ENCODE data around the gene DDI2. TPM values are rescaled to one million over a fixed set of nuclear protein-coding genes. Genes with fewer than 3 reads are reported as not detected.

The DDI2 gene
- total and polyA plus RNA-seq, 10 of the 15 experiments (the other 5 are each of a cell fraction or from before 2014, with no cell fraction given), result 3.3 to 33.1 (median 11.6) TPM

DNA sequence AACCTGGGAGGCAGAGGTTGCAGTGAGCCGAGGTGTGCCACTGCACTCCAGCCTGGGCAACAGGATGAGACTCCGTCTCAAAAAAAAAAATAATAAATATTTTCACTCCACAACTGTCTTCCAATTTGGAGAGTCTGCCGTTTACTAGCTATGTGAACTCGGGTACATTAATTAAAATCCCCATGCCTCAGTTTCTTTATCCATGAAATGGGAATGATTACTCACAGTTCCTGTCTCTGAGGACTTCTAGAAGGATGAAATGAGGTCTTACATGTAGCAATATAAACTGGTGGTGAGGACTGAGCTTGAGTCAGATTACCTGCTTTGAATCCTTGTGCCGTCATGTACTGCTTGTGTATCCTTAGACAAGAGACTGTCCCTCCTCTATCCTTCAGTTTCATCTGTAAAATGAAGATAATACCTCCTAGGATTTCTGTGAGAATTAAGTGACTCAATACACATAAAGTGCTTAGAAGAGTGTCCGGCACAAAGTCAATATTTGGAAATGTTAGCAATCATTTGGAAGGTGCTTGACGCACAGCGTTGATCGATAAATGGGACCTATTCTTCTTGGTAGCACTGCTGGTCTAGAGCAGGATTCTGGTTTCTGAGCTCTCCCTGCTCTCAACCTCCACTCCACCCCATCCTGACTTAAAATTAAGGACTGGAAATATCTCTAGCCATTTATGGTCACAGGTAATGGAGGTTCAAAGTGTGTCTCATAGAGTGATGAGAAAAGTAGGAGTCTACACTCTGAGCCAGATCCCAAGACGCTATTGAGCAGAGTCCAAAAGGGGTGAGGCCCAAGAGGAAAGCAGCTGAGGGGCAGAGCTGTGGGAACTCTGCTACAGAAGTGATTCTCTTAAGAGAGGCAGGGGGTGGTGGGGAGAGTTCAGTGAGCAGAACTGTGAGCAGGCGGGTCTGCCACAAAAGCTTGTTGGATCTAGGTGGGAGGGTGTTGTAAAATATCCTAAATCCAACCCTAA lies 11.6 kb upstream of the DDI2 start:
- no peak for DNase-seq (ENCODE audit: low read depth, low spot score)
- Histone ChIP-seq H2AFZ (ENCODE audit: control insufficient read depth, low read depth, low read length) (no peak overlapping the region), H3K4me1 (ENCODE audit: control insufficient read depth, insufficient read depth, low read length) (peaks cover 6% of the 10 kb centered on the region), H4K20me1 (ENCODE audit: control insufficient read depth, insufficient read depth) (no peaks in the 10 kb centered on the region), H3K9me3 (replicated peaks; ENCODE audit: control insufficient read depth, insufficient read depth, low read length) (peaks cover 3% of the 10 kb centered on the region; the same call in 2 of the 3 replicates), H3K4me3 (no peak overlapping the region), H3K9ac (ENCODE audit: control insufficient read depth, insufficient read depth, low read length) (no peak overlapping the region), H3K79me2 (ENCODE audit: control insufficient read depth, insufficient read depth, low read length) (no peaks in the 10 kb centered on the region), H3K36me3 (ENCODE audit: control insufficient read depth in 2 of 2, insufficient read depth in 2 of 2, low read length in 1 of 2) (no peaks in the 10 kb centered on the region), H3K27me3 (replicated peaks in 1 of 2; ENCODE audit: control insufficient read depth in 2 of 2, insufficient read depth in 2 of 2, low read length in 1 of 2) (no peaks in the 10 kb centered on the region), H3K4me2 (ENCODE audit: control insufficient read depth, insufficient read depth) (no peak overlapping the region), H3K27ac (ENCODE audit: control insufficient read depth, insufficient read depth) (no peak overlapping the region)
- ChIA-PET CTCF (interaction anchor here (1.0 kb wide), 1 partner anchor 10 kb away, joined by 3 read pairs; no protein-coding TSS in a partner anchor), RAD21 (ENCODE audit: unreplicated experiment) (no interaction called here), SMC1A (ENCODE audit: uncharacterized antibody, unreplicated experiment) (interaction anchor here (1.3 to 1.8 kb wide), 2 partner anchors 12 to 26 kb away, joined by 3 to 5 read pairs; no protein-coding TSS in a partner anchor), POLR2A (interaction anchor here (0.9 kb wide), 1 partner anchor 24 kb away, joined by 3 read pairs; no protein-coding TSS in a partner anchor)
- no TSS peak for BruUV-seq (replicated peaks)
- no peak for ATAC-seq
- WGBS (ENCODE audit: insufficient coverage, insufficient replicate concordance, low lambda C conversion rate, missing lambda C conversion rate), result 65% methylated on average over 11 of the region's 11 CpGs
- in situ Hi-C loops (cut with MboI), result no loop called here
- FAIRE-seq, result no peak
- intact Hi-C loops (cut with micrococcal nuclease; ENCODE audit: unreplicated experiment), result no loop called here
- no peak for TF ChIP-seq TCF3 (IDR thresholded peaks at IDR 0.05; ENCODE audit: borderline replicate concordance, insufficient read depth, low read depth, low read length)
- TF ChIP-seq WRNIP1 (IDR thresholded peaks at IDR 0.05; ENCODE audit: borderline replicate concordance, low read depth, low read length), result no peak
- TF ChIP-seq MYC (IDR thresholded peaks at IDR 0.05; ENCODE audit: insufficient read depth, insufficient read length, insufficient replicate concordance, low read length, severe bottlenecking), result no peak
- TF ChIP-seq, protein P1, sequence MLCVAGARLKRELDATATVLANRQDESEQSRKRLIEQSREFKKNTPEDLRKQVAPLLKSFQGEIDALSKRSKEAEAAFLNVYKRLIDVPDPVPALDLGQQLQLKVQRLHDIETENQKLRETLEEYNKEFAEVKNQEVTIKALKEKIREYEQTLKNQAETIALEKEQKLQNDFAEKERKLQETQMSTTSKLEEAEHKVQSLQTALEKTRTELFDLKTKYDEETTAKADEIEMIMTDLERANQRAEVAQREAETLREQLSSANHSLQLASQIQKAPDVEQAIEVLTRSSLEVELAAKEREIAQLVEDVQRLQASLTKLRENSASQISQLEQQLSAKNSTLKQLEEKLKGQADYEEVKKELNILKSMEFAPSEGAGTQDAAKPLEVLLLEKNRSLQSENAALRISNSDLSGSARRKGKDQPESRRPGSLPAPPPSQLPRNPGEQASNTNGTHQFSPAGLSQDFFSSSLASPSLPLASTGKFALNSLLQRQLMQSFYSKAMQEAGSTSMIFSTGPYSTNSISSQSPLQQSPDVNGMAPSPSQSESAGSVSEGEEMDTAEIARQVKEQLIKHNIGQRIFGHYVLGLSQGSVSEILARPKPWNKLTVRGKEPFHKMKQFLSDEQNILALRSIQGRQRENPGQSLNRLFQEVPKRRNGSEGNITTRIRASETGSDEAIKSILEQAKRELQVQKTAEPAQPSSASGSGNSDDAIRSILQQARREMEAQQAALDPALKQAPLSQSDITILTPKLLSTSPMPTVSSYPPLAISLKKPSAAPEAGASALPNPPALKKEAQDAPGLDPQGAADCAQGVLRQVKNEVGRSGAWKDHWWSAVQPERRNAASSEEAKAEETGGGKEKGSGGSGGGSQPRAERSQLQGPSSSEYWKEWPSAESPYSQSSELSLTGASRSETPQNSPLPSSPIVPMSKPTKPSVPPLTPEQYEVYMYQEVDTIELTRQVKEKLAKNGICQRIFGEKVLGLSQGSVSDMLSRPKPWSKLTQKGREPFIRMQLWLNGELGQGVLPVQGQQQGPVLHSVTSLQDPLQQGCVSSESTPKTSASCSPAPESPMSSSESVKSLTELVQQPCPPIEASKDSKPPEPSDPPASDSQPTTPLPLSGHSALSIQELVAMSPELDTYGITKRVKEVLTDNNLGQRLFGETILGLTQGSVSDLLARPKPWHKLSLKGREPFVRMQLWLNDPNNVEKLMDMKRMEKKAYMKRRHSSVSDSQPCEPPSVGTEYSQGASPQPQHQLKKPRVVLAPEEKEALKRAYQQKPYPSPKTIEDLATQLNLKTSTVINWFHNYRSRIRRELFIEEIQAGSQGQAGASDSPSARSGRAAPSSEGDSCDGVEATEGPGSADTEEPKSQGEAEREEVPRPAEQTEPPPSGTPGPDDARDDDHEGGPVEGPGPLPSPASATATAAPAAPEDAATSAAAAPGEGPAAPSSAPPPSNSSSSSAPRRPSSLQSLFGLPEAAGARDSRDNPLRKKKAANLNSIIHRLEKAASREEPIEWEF (IDR thresholded peaks at IDR 0.05; ENCODE audit: insufficient replicate concordance, low read depth, low read length), result no peak
- no peak for TF ChIP-seq BMI1 (IDR thresholded peaks at IDR 0.05; ENCODE audit: borderline replicate concordance)
- no peak for TF ChIP-seq FOS (IDR thresholded peaks at IDR 0.05; ENCODE audit: borderline replicate concordance, extremely low read depth, insufficient read length)
- no peak for TF ChIP-seq NR2C2 (IDR thresholded peaks at IDR 0.05; ENCODE audit: borderline replicate concordance, control insufficient read depth, insufficient read length, low read depth)
- TF ChIP-seq CBX5 (IDR thresholded peaks at IDR 0.05; ENCODE audit: low read depth), result no peak
- TF ChIP-seq SMC3 (IDR thresholded peaks at IDR 0.05; ENCODE audit: borderline replicate concordance, low read length), result no peak
- TF ChIP-seq, protein P2, sequence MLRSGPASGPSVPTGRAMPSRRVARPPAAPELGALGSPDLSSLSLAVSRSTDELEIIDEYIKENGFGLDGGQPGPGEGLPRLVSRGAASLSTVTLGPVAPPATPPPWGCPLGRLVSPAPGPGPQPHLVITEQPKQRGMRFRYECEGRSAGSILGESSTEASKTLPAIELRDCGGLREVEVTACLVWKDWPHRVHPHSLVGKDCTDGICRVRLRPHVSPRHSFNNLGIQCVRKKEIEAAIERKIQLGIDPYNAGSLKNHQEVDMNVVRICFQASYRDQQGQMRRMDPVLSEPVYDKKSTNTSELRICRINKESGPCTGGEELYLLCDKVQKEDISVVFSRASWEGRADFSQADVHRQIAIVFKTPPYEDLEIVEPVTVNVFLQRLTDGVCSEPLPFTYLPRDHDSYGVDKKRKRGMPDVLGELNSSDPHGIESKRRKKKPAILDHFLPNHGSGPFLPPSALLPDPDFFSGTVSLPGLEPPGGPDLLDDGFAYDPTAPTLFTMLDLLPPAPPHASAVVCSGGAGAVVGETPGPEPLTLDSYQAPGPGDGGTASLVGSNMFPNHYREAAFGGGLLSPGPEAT (IDR thresholded peaks at IDR 0.05; ENCODE audit: low read depth), result no peak
- TF ChIP-seq ZNF622 (IDR thresholded peaks at IDR 0.05), result no peak
- no peak for TF ChIP-seq POLR2AphosphoS5 (IDR thresholded peaks at IDR 0.05; ENCODE audit: low read length)
- TF ChIP-seq POU2F2 (IDR thresholded peaks at IDR 0.05; ENCODE audit: borderline replicate concordance, low read depth, low read length), result no peak
- no peak for TF ChIP-seq HDAC2 (IDR thresholded peaks at IDR 0.05)

Measured in GM12878 (cell line).